ENCODE results near the gene ARMH3. TPM values are rescaled to one million over a fixed set of nuclear protein-coding genes. Genes with fewer than 3 reads are reported as not detected.
A peak's percentile ranks its signal among the peaks of the same experiment; 100 is the strongest.

The ARMH3 gene
- total RNA-seq, 1 experiment from 2014 or later: 30.6 TPM

DNA sequence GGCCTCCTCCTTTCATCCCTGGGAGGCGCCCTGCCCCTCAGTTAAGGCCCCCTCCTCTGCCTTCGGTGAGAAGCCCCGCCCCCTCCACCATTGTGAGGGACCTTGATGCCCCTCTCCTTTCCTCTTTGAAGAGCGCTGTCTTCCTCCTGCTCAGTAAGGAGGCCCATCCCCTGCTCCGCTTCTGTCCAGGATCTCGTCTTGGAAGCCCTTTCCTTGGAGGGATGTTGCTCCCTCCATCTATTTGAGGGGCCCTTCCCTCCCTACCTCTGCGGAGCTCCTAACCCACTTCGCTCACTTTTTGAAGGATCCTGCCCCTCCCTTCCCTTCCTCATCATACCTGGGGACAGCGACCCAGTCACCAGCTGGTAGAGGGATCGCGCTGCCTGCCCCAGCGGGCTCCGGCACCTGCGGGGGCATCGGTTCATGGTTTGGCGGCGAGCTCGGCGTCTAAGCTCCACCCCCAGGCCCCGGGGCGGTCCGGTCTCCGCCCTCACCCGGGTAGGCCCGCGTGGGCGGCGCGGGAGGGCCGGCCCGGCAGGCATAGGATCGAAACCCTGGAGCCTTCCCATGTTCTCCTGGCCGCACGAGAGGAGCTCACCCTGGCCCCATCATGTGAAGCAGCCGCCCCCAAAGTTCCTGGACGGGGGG lies 216.4 kb downstream of the ARMH3 start:
- Histone ChIP-seq H3K36me3 (ENCODE audit: control insufficient read depth, insufficient read depth, low read length) (no peaks in the 10 kb centered on the region), H3K27ac (ENCODE audit: low read length) (no peak overlapping the region), H3K4me1 (ENCODE audit: control insufficient read depth, insufficient read depth, low read length) (peaks cover 5% of the 10 kb centered on the region; the same call in 1 of the 2 replicates), H3K9me3 (ENCODE audit: control insufficient read depth, insufficient read depth, low read depth, low read length) (no peaks in the 10 kb centered on the region), H3K4me3 (ENCODE audit: low read depth in 2 of 2, low read length in 2 of 2) (peak overlapping the region in 1 of 2 experiments; percentile 41; a peak in 3 of 4 replicates), H3K27me3 (ENCODE audit: control insufficient read depth, insufficient read depth, low read length) (no peaks in the 10 kb centered on the region)
- BruUV-seq (replicated peaks): no TSS peak
- ATAC-seq (no peak), DNase-seq (ENCODE audit: low read depth, low spot score) (no peak)
- intact Hi-C loops (cut with micrococcal nuclease; ENCODE audit: unreplicated experiment) (loop anchor here (2.0 kb wide), 2 partner anchors 49 to 233 kb away; no protein-coding TSS in a partner anchor), in situ Hi-C loops (cut with HindIII; ENCODE audit: low pct_unique_long_range_greater_than_20kb, low sequenced_read_pairs) (no loop called here)
- CTCF ChIA-PET: interaction anchor here (0.7 to 1.6 kb wide), 3 partner anchors 10 to 159 kb away, joined by 4 to 12 read pairs (median 5); no protein-coding TSS in a partner anchor
- no peak for TF ChIP-seq TCF7L2 (IDR thresholded peaks at IDR 0.05; ENCODE audit: low read depth, low read length)
- TF ChIP-seq SIN3A (IDR thresholded peaks at IDR 0.05; ENCODE audit: borderline replicate concordance, insufficient read depth, low read depth, low read length): no peak
- TF ChIP-seq, protein P1, sequence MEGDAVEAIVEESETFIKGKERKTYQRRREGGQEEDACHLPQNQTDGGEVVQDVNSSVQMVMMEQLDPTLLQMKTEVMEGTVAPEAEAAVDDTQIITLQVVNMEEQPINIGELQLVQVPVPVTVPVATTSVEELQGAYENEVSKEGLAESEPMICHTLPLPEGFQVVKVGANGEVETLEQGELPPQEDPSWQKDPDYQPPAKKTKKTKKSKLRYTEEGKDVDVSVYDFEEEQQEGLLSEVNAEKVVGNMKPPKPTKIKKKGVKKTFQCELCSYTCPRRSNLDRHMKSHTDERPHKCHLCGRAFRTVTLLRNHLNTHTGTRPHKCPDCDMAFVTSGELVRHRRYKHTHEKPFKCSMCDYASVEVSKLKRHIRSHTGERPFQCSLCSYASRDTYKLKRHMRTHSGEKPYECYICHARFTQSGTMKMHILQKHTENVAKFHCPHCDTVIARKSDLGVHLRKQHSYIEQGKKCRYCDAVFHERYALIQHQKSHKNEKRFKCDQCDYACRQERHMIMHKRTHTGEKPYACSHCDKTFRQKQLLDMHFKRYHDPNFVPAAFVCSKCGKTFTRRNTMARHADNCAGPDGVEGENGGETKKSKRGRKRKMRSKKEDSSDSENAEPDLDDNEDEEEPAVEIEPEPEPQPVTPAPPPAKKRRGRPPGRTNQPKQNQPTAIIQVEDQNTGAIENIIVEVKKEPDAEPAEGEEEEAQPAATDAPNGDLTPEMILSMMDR (IDR thresholded peaks at IDR 0.05): no peak
- TF ChIP-seq, protein P2, sequence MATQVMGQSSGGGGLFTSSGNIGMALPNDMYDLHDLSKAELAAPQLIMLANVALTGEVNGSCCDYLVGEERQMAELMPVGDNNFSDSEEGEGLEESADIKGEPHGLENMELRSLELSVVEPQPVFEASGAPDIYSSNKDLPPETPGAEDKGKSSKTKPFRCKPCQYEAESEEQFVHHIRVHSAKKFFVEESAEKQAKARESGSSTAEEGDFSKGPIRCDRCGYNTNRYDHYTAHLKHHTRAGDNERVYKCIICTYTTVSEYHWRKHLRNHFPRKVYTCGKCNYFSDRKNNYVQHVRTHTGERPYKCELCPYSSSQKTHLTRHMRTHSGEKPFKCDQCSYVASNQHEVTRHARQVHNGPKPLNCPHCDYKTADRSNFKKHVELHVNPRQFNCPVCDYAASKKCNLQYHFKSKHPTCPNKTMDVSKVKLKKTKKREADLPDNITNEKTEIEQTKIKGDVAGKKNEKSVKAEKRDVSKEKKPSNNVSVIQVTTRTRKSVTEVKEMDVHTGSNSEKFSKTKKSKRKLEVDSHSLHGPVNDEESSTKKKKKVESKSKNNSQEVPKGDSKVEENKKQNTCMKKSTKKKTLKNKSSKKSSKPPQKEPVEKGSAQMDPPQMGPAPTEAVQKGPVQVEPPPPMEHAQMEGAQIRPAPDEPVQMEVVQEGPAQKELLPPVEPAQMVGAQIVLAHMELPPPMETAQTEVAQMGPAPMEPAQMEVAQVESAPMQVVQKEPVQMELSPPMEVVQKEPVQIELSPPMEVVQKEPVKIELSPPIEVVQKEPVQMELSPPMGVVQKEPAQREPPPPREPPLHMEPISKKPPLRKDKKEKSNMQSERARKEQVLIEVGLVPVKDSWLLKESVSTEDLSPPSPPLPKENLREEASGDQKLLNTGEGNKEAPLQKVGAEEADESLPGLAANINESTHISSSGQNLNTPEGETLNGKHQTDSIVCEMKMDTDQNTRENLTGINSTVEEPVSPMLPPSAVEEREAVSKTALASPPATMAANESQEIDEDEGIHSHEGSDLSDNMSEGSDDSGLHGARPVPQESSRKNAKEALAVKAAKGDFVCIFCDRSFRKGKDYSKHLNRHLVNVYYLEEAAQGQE (IDR thresholded peaks at IDR 0.05; ENCODE audit: insufficient read depth in 1 of 2, low read depth in 2 of 2, low read length in 1 of 2): no peak
- TF ChIP-seq POLR2AphosphoS5 (IDR thresholded peaks at IDR 0.05; ENCODE audit: low read depth, low read length): no peak
- POLR2A ChIA-PET: no interaction called here

DNA sequence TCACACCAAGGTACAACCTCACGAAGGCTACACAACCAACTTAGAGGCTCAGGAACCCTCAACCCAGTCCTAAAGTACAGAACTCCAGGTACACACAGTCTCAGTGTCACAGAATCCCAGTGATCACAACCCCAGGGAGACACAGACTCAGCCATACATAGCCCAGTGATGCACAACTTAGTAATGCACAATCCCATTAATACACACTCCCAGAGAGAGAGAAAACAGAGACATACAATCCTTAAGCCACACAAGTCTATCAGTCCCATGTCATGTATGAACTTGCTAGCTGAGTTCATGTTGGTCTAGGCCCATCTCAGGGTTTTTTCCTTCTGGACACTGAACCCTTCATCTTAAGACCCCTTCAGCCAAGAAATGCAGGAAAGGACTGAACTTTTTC lies 217.0 kb downstream of the ARMH3 start:
- intact Hi-C loops (cut with micrococcal nuclease; ENCODE audit: unreplicated experiment) (no loop called here), in situ Hi-C loops (cut with HindIII; ENCODE audit: low pct_unique_long_range_greater_than_20kb, low sequenced_read_pairs) (no loop called here)
- ChIA-PET POLR2A (interaction anchor here (0.6 kb wide), 1 partner anchor 142 kb away, joined by 4 read pairs; no protein-coding TSS in a partner anchor), CTCF (interaction anchor here (0.7 kb wide), 1 partner anchor 159 kb away, joined by 5 read pairs; no protein-coding TSS in a partner anchor)
- BruUV-seq (replicated peaks): no TSS peak
- DNase-seq (ENCODE audit: low read depth, low spot score) (no peak), ATAC-seq (no peak)
- H3K9me3 ChIP-seq (ENCODE audit: control insufficient read depth, insufficient read depth, low read depth, low read length): no peaks in the 10 kb centered on the region
- no peaks in the 10 kb centered on the region for H3K36me3 ChIP-seq (ENCODE audit: control insufficient read depth, insufficient read depth, low read length)
- no peak overlapping the region for H3K4me3 ChIP-seq (ENCODE audit: low read depth in 2 of 2, low read length in 2 of 2)
- peaks cover 5% of the 10 kb centered on the region; the same call in 1 of the 2 replicates for H3K4me1 ChIP-seq (ENCODE audit: control insufficient read depth, insufficient read depth, low read length)
- no peaks in the 10 kb centered on the region for H3K27me3 ChIP-seq (ENCODE audit: control insufficient read depth, insufficient read depth, low read length)
- TF ChIP-seq, protein P2 (IDR thresholded peaks at IDR 0.05; ENCODE audit: insufficient read depth in 1 of 2, low read depth in 2 of 2, low read length in 1 of 2): no peak
- TF ChIP-seq SIN3A (IDR thresholded peaks at IDR 0.05; ENCODE audit: borderline replicate concordance, insufficient read depth, low read depth, low read length) (no peak), POLR2AphosphoS5 (IDR thresholded peaks at IDR 0.05; ENCODE audit: low read depth, low read length) (no peak), TCF7L2 (IDR thresholded peaks at IDR 0.05; ENCODE audit: low read depth, low read length) (no peak)
- TF ChIP-seq, protein P1 (IDR thresholded peaks at IDR 0.05): no peak
- no peak overlapping the region for H3K27ac ChIP-seq (ENCODE audit: low read length)

Measured in Panc1 (cell line).